GM12872 (cell line): Measurements from ENCODE around the gene CXXC1.

Experiments
- TF ChIP-seq, protein P1 (sequence below): IDR thresholded peaks from 3 replicates; pipeline ENCODE4 v1.5.1; 2011; ENCODE audit warnings: low read depth, mild to moderate bottlenecking, low read length, moderate library complexity; ENCODE audit not compliant: insufficient read depth

The CXXC1 gene

DNA sequence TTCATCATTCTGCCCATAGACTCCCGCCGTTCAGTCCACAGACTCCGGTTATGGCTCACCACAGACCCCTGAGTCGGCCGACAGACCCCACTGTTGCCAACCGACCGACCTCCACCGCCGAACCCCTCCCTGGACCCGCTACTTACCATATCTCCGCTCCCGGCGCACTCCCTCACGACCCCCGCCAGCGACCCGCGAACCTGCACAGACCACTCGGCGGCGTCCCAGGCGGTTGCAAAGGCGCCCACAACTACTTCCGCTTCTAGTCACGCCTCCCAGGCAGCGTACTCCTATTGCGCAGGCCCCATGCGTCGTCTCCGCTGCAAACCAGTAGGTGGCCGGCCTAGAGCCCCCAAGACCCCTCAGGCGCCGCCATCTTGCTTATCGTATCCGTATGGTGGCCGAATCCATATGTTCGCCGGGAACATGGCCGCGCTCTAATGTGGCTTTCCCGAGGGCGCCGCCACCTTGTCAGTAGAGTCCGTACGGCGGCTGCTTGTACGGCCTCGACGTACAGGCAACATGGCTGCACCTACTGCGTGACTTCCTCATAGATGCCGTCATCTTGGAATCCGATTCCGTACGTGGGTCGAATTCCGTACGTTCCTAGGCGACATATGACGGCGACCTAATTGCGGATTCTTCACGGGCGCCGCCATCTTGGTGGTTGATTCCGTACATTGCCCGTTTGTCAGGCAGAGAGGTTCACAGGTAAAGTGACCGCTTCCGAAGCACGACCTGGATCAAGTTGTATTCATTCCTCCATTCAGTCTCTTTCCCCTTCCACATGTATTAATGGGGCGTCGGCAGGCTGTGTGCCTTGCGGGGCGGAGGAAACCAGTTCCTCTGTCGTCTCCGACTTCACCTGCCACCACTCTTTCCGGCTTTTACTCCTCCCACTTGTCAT lies at the start of gene CXXC1:
Gene CXXC1, minus strand, starts transcription at position 252 of the 907 bp plus-strand sequence. Its CDS starts 103 bp downstream, at position 149.
- TF ChIP-seq, protein P1, sequence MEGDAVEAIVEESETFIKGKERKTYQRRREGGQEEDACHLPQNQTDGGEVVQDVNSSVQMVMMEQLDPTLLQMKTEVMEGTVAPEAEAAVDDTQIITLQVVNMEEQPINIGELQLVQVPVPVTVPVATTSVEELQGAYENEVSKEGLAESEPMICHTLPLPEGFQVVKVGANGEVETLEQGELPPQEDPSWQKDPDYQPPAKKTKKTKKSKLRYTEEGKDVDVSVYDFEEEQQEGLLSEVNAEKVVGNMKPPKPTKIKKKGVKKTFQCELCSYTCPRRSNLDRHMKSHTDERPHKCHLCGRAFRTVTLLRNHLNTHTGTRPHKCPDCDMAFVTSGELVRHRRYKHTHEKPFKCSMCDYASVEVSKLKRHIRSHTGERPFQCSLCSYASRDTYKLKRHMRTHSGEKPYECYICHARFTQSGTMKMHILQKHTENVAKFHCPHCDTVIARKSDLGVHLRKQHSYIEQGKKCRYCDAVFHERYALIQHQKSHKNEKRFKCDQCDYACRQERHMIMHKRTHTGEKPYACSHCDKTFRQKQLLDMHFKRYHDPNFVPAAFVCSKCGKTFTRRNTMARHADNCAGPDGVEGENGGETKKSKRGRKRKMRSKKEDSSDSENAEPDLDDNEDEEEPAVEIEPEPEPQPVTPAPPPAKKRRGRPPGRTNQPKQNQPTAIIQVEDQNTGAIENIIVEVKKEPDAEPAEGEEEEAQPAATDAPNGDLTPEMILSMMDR = peak; percentile 58

DNA sequence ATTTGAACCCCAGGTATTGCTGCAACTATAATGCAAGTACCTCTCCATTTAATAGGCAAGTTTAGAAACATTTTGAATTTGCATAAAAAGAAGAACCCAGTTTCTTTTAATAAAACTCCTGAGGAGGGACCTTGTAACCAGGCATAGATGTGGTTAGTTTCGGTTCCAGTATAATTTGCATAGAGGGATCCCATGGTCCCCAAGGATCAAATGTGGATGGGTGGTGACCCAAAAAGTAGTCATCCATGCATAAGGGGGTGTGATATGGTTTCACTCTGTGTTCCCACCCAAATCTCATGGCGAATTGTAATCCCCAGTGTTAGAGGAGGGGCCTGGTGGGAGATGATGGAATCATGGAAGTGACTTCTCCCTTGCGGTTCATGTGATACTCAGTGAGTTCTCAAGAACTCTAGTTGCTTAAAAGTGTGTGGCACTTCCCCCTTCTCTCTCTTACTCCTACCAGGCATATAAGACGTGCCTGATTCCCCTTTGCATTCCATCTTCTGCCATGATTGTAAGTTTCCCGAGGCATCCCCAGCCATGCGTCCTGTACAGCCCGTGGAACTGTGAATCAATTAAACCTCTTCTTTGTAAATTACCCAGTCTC lies 47.2 kb upstream of the CXXC1 start:
- TF ChIP-seq, protein P1 = no peak

DNA sequence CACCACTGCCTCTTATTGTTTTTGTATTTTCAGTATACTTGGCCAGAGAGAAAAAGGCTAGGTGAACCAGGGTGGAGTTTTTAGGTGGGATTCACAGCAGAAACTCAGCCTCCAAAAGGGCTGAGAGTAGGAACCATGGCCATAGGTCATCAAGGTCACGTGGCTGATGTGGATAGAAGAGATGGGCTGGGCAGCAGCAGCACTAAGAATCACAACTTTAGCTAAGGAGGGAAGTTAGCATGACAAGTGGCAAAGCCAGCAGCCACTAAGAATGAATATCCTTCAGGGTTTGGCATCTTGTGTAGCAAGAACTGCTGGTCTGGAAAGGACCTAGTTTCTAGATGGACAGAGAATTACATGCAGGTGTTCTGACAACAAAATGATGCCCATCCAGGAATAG lies 44.2 kb upstream of the CXXC1 start:
- TF ChIP-seq, protein P1 = no peak

DNA sequence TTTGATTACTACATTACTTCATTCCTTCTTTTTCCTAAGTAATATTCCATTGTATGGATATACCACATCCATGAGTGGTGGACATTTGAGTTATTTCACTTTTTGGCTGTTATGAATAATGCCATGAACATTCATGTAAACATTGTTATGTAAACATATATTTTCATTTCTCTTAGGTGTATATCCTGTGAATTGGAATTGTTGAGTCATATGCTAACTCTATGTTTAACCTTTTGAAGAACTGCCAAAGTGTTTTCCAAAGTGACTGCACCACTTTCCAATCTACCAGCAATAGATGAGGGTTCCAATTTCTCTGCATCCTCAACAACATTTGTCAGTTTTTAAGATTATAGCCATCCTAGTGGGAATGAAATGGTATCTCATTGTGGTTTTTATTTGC lies 42.7 kb upstream of the CXXC1 start:
- TF ChIP-seq, protein P1 = no peak

DNA sequence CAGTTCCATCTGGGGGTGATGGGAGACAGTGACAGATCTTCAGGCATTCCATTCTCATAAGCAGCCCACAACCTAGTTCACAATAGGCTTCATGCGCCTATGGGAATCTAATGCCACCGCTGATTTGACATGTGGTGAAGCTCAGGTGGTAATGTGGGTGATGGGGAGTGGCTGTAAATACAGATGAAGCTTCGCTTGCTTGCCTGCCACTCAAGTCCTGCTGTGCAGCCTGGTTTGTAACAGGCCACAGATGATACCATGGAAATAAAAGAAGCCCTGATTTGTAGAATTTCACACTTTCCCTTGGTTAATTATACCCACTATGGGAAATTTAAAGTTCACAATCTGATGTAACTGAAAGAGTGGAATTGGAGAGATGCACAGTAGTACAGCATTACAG lies 40.5 kb upstream of the CXXC1 start:
- TF ChIP-seq, protein P1 = no peak

DNA sequence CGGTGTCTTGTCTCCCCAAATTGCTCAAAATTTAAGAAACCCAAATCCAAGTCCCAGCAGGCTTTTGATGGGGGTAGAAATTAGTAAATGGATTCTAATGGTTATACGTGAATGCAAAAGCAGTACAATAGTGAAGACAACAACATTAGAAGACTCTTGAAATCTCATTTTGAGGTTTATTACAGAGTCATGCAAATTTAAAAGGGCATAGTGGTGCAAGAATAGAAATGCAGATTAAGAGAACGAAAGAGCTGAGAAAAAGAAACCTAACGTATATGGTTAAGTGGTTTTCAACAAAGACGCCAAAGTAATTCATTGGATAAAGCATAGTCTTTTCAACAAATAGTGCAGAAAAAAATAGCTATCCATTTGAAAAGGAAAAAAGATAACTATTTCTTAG lies 33.2 kb upstream of the CXXC1 start:
- TF ChIP-seq, protein P1 = no peak

DNA sequence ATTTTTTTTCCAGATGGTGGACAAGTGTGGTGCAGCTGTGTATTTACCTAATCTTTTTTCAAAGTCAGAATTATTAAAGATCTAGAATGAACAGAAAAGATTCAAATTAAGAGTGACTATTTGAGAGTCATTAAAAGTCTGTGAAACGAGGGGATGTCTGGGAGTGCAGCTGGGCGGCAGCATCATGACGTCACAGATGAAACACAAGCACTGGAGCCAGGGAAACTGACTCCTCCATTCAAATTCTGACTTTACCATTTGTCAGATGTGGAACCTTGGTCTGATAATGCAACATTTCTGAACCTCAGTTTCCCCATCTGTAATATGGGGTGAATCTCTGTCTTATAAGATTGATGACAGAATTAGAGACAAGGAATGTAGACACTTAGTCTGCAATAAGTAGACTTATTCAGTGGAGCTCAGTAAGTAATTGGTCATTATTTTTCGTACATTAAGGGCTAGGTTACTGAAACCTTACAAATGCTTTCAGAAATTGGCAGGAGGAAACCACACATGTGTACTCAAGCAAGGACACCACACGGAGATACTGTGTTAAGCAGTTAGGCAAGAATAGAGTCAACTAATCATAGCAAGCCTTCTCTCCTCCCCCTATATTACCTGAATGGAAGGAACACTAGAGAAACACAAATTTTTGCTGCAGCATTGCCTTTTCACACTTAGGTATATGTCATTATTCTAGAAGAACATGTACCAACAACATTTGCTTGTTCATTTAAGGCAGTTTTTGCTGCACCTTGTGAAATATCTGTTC lies 27.8 kb upstream of the CXXC1 start:
- TF ChIP-seq, protein P1 = no peak
